Activated T-helper 2 cell treated with anti-CD3 and anti-CD28 coated beads, Interferon-gamma antibody, Interleukin-2, Interleukin-4, amounts not matched to agents 10 μg/mL and 5 μg/mL and 100 μg/mL, durations not matched to agents 14 hours and 24 hours and 36 hours (primary cell): Measurements from ENCODE around the gene FUT8. TPM values are rescaled to one million over a fixed set of nuclear protein-coding genes. Genes with fewer than 3 reads are reported as not detected.
A peak's percentile ranks its signal among the peaks of the same experiment; 100 is the strongest.

Experiments used
- DNase-seq: peaks from one replicate; pipeline ENCODE4 v3.0.0; 2021; ENCODE audit warnings: low spot score
- H3K27ac Mint-ChIP-seq: one replicate; pipeline ENCODE4 v1.8.0; 2021; ENCODE audit warnings: mixed read lengths
- H3K27me3 Mint-ChIP-seq: one replicate; pipeline ENCODE4 v1.8.0; 2021; ENCODE audit warnings: low read depth, mixed read lengths
- H3K36me3 Mint-ChIP-seq: one replicate; pipeline ENCODE4 v1.8.0; 2021; ENCODE audit warnings: low read depth, mixed read lengths
- H3K4me1 Mint-ChIP-seq: one replicate; pipeline ENCODE4 v1.8.0; 2021; ENCODE audit warnings: low read depth, mixed read lengths
- H3K4me3 Mint-ChIP-seq: one replicate; pipeline ENCODE4 v1.8.0; 2021; ENCODE audit warnings: low read depth, mild to moderate bottlenecking, moderate library complexity, mixed read lengths
- H3K9me3 Mint-ChIP-seq: one replicate; pipeline ENCODE4 v1.8.0; 2021; ENCODE audit warnings: mixed read lengths
- intact Hi-C: fragments of 100-400 bp; cut with micrococcal nuclease; formaldehyde crosslinking; loops from one replicate; pipeline ENCODE4 v1.15.1; 2023
- total RNA-seq: library from RNA; stranded (reverse); gene quantifications from 2 replicates; pipeline ENCODE4 v1.2.3, GENCODE V29; 2022

Gene FUT8
- total RNA-seq, 1 donor from 2014 or later, result 110 TPM

GRCh38 chr14:65470404-65470880 is 57.9 kb downstream of the FUT8 start:
- no peak for DNase-seq
- Mint-ChIP-seq H3K27ac (no peak overlapping the region), H3K4me1 (peaks cover 25% of the 10 kb centered on the region), H3K36me3 (peaks cover 48% of the 10 kb centered on the region), H3K9me3 (no peaks in the 10 kb centered on the region), H3K27me3 (no peaks in the 10 kb centered on the region), H3K4me3 (no peak overlapping the region)
- intact Hi-C loops, result no loop called here

- H3K27me3 Mint-ChIP-seq, result no peaks in the 10 kb centered on the region
- no peaks in the 10 kb centered on the region for H3K9me3 Mint-ChIP-seq
- intact Hi-C loops, result no loop called here
- peaks cover 31% of the 10 kb centered on the region for H3K4me1 Mint-ChIP-seq
- no peak for DNase-seq
- H3K27ac Mint-ChIP-seq, result peak overlapping the region; percentile 12
- H3K4me3 Mint-ChIP-seq, result no peak overlapping the region
- peaks cover 40% of the 10 kb centered on the region for H3K36me3 Mint-ChIP-seq
Measured at GRCh38 chr14:65471038-65471878, 58.7 kb downstream of the FUT8 start.

- Mint-ChIP-seq H3K4me3 (no peak overlapping the region), H3K9me3 (no peaks in the 10 kb centered on the region), H3K27me3 (no peaks in the 10 kb centered on the region), H3K36me3 (peaks cover 35% of the 10 kb centered on the region), H3K27ac (no peak overlapping the region), H3K4me1 (peaks cover 37% of the 10 kb centered on the region)
- intact Hi-C loops, result no loop called here
- no peak for DNase-seq
Measured at GRCh38 chr14:65472189-65472588, 59.7 kb downstream of the FUT8 start.

- peaks cover 60% of the 10 kb centered on the region for H3K4me1 Mint-ChIP-seq
- H3K4me3 Mint-ChIP-seq, result no peak overlapping the region
- H3K36me3 Mint-ChIP-seq, result peaks cover 46% of the 10 kb centered on the region
- peak overlapping the region; percentile 52 for H3K27ac Mint-ChIP-seq
- H3K9me3 Mint-ChIP-seq, result no peaks in the 10 kb centered on the region
- no peak for DNase-seq
- H3K27me3 Mint-ChIP-seq, result no peaks in the 10 kb centered on the region
- intact Hi-C loops, result loop anchor here (1.0 to 5.0 kb wide), 3 partner anchors 14 to 309 kb away; no protein-coding TSS in a partner anchor
Measured at GRCh38 chr14:65476273-65476941, 63.9 kb downstream of the FUT8 start.

- no peak overlapping the region for H3K4me3 Mint-ChIP-seq
- no peaks in the 10 kb centered on the region for H3K27me3 Mint-ChIP-seq
- H3K9me3 Mint-ChIP-seq, result no peaks in the 10 kb centered on the region
- no peak overlapping the region for H3K27ac Mint-ChIP-seq
- intact Hi-C loops, result loop anchor here (1.0 to 5.0 kb wide), 4 partner anchors 15 to 310 kb away; no protein-coding TSS in a partner anchor
- H3K36me3 Mint-ChIP-seq, result peaks cover 49% of the 10 kb centered on the region
- no peak for DNase-seq
- peaks cover 61% of the 10 kb centered on the region for H3K4me1 Mint-ChIP-seq
Measured at GRCh38 chr14:65476942-65477318, 64.4 kb downstream of the FUT8 start.

- DNase-seq, result no peak
- Mint-ChIP-seq H3K36me3 (peaks cover 57% of the 10 kb centered on the region), H3K27me3 (no peaks in the 10 kb centered on the region), H3K4me1 (peaks cover 69% of the 10 kb centered on the region), H3K9me3 (no peaks in the 10 kb centered on the region), H3K4me3 (no peak overlapping the region), H3K27ac (no peak overlapping the region)
- intact Hi-C loops, result loop anchor here (1.0 to 5.0 kb wide), 3 partner anchors 39 to 311 kb away; no protein-coding TSS in a partner anchor
Measured at GRCh38 chr14:65478017-65478416, 65.5 kb downstream of the FUT8 start.

- Mint-ChIP-seq H3K27me3 (no peaks in the 10 kb centered on the region), H3K4me1 (peaks cover 73% of the 10 kb centered on the region), H3K9me3 (no peaks in the 10 kb centered on the region), H3K36me3 (peaks cover 57% of the 10 kb centered on the region), H3K27ac (peak overlapping the region; percentile 19), H3K4me3 (no peak overlapping the region)
- no peak for DNase-seq
- intact Hi-C loops, result loop anchor here (1.0 to 5.0 kb wide), 3 partner anchors 39 to 311 kb away; no protein-coding TSS in a partner anchor
Measured at GRCh38 chr14:65478596-65478995, 66.1 kb downstream of the FUT8 start.

GRCh38 chr14:65479386-65479785 is 66.9 kb downstream of the FUT8 start:
- Mint-ChIP-seq H3K27ac (peak overlapping the region; percentile 70), H3K4me3 (no peak overlapping the region), H3K27me3 (no peaks in the 10 kb centered on the region), H3K36me3 (peaks cover 56% of the 10 kb centered on the region), H3K9me3 (no peaks in the 10 kb centered on the region), H3K4me1 (peaks cover 74% of the 10 kb centered on the region)
- intact Hi-C loops, result loop anchor here (5.0 kb wide), 2 partner anchors 38 to 312 kb away; no protein-coding TSS in a partner anchor
- no peak for DNase-seq

GRCh38 chr14:65482757-65483438 is 70.4 kb downstream of the FUT8 start:
- no peaks in the 10 kb centered on the region for H3K27me3 Mint-ChIP-seq
- H3K9me3 Mint-ChIP-seq, result no peaks in the 10 kb centered on the region
- intact Hi-C loops, result no loop called here
- no peak overlapping the region for H3K27ac Mint-ChIP-seq
- peaks cover 63% of the 10 kb centered on the region for H3K4me1 Mint-ChIP-seq
- no peak overlapping the region for H3K4me3 Mint-ChIP-seq
- H3K36me3 Mint-ChIP-seq, result peaks cover 55% of the 10 kb centered on the region
- no peak for DNase-seq

- Mint-ChIP-seq H3K4me1 (peaks cover 56% of the 10 kb centered on the region), H3K36me3 (peaks cover 54% of the 10 kb centered on the region), H3K27ac (no peak overlapping the region), H3K9me3 (no peaks in the 10 kb centered on the region), H3K27me3 (no peaks in the 10 kb centered on the region), H3K4me3 (no peak overlapping the region)
- intact Hi-C loops, result no loop called here
- no peak for DNase-seq
Measured at GRCh38 chr14:65483647-65484046, 71.1 kb downstream of the FUT8 start.

GRCh38 chr14:65485516-65485915 is 73.0 kb downstream of the FUT8 start:
- Mint-ChIP-seq H3K4me1 (peaks cover 46% of the 10 kb centered on the region), H3K27ac (no peak overlapping the region), H3K4me3 (no peak overlapping the region), H3K27me3 (no peaks in the 10 kb centered on the region), H3K36me3 (peaks cover 39% of the 10 kb centered on the region), H3K9me3 (no peaks in the 10 kb centered on the region)
- no peak for DNase-seq
- intact Hi-C loops, result no loop called here

GRCh38 chr14:65486863-65487262 is 74.3 kb downstream of the FUT8 start:
- H3K4me1 Mint-ChIP-seq, result peaks cover 37% of the 10 kb centered on the region
- H3K27ac Mint-ChIP-seq, result no peak overlapping the region
- intact Hi-C loops, result no loop called here
- no peak overlapping the region for H3K4me3 Mint-ChIP-seq
- H3K9me3 Mint-ChIP-seq, result no peaks in the 10 kb centered on the region
- H3K27me3 Mint-ChIP-seq, result no peaks in the 10 kb centered on the region
- peaks cover 39% of the 10 kb centered on the region for H3K36me3 Mint-ChIP-seq
- DNase-seq, result no peak
